Spinal cord (tissue), 10 donors: ENCODE measurements around the gene ATP10A. TPM values are rescaled to one million over a fixed set of nuclear protein-coding genes. Genes with fewer than 3 reads are reported as not detected.

Source experiments
- DNase-seq, 6 donors: peaks; one replicate each; pipeline versions ENCODE4 v3.0.0 to v3.0.0-alpha.2; 2013 to 2015; ENCODE audit warnings: low spot score in 6 of 6, low read depth in 4 of 6
- H3K27ac ChIP-seq: one replicate; pipeline ENCODE4 v1.5.1; 2013; ENCODE audit warnings: low read depth, low read length, control low read depth
- H3K27me3 ChIP-seq: one replicate; pipeline ENCODE4 v1.6.1; 2013; ENCODE audit warnings: low read length; ENCODE audit not compliant: control insufficient read depth, insufficient read depth
- H3K36me3 ChIP-seq: one replicate; pipeline ENCODE4 v1.6.1; 2013; ENCODE audit warnings: low read length; ENCODE audit not compliant: control insufficient read depth, insufficient read depth
- H3K4me1 ChIP-seq: one replicate; pipeline ENCODE4 v1.6.1; 2013; ENCODE audit warnings: low read length; ENCODE audit not compliant: control insufficient read depth, insufficient read depth
- H3K4me3 ChIP-seq: one replicate; pipeline ENCODE4 v1.5.1; 2013; ENCODE audit warnings: low read depth, low read length, control low read depth
- H3K9me3 ChIP-seq: one replicate; pipeline ENCODE4 v1.6.1; 2013; ENCODE audit warnings: low read length; ENCODE audit not compliant: control insufficient read depth, insufficient read depth
- WGBS: methylation state at CpG from one replicate; pipeline ENCODE4 v1.1.5; 2013; ENCODE audit warnings: missing lambda C conversion rate; ENCODE audit not compliant: insufficient coverage; 5-methylcytosine and 5-hydroxymethylcytosine counted together
- polyA plus RNA-seq, 2 donors: library from polyadenylated mRNA; unstranded; fragments of 120-200 nt; gene quantifications; one replicate each; pipeline ENCODE4 v1.2.1, GENCODE V29; 2013; ENCODE audit not compliant: insufficient read length in 2 of 2
- total RNA-seq, 2 donors: library from RNA; depleted of rRNA in 1 of 2; stranded (reverse); fragments of 120-200 nt in 1 of 2; fragments of >200 nt in 1 of 2; gene quantifications; one replicate each; pipeline versions ENCODE4 v1.2.3 to v1.2.4, GENCODE V29; 2013 to 2014
- donor health status: healthy.

The ATP10A gene
- total and polyA plus RNA-seq, 4 donors: 3.6 to 5.4 (median 4.4) TPM

- no peak overlapping the region for H3K27ac ChIP-seq
- no peak overlapping the region for H3K4me3 ChIP-seq
- no peaks in the 10 kb centered on the region for H3K9me3 ChIP-seq
- DNase-seq: peak in 2 of 6 donors; percentile 48 to 82
- WGBS: 61% methylated on average over 2 of the region's 7 CpGs
- no peaks in the 10 kb centered on the region for H3K27me3 ChIP-seq
- no peaks in the 10 kb centered on the region for H3K36me3 ChIP-seq
- no peaks in the 10 kb centered on the region for H3K4me1 ChIP-seq
These were observed 73.0 kb downstream of the ATP10A start for GRCh38 chr15:25790000-25790660.

- no peaks in the 10 kb centered on the region for H3K4me1 ChIP-seq
- DNase-seq: no peak
These were observed 73.5 kb downstream of the ATP10A start for GRCh38 chr15:25789616-25789999.

GRCh38 chr15:25789211-25789610 is 73.9 kb downstream of the ATP10A start:
- H3K27ac ChIP-seq: no peak overlapping the region
- no peak for DNase-seq
- WGBS: 83% methylated on average over 1 of the region's 2 CpGs
- H3K4me1 ChIP-seq: no peaks in the 10 kb centered on the region
- H3K9me3 ChIP-seq: no peaks in the 10 kb centered on the region
- no peaks in the 10 kb centered on the region for H3K27me3 ChIP-seq
- H3K4me3 ChIP-seq: no peak overlapping the region
- H3K36me3 ChIP-seq: no peaks in the 10 kb centered on the region

More at GRCh38 chr15:25789616-25789999, 73.5 kb downstream of the ATP10A start:
- no peaks in the 10 kb centered on the region for H3K27me3 ChIP-seq
- no peak overlapping the region for H3K27ac ChIP-seq
- H3K9me3 ChIP-seq: no peaks in the 10 kb centered on the region
- H3K4me3 ChIP-seq: no peak overlapping the region
- no peaks in the 10 kb centered on the region for H3K36me3 ChIP-seq
- 94% methylated on average over 2 of the region's 5 CpGs for WGBS

GRCh38 chr15:25787855-25788520 is 75.1 kb downstream of the ATP10A start:
- H3K27me3 ChIP-seq: no peaks in the 10 kb centered on the region
- no peak overlapping the region for H3K4me3 ChIP-seq
- H3K4me1 ChIP-seq: no peaks in the 10 kb centered on the region
- H3K27ac ChIP-seq: no peak overlapping the region
- no peaks in the 10 kb centered on the region for H3K36me3 ChIP-seq
- no peaks in the 10 kb centered on the region for H3K9me3 ChIP-seq
- WGBS: 79% methylated on average over 12 of the region's 13 CpGs
- DNase-seq: no peak

- Histone ChIP-seq H3K4me1 (no peaks in the 10 kb centered on the region), H3K27ac (no peak overlapping the region)
- WGBS: 100% methylated on average over 2 of the region's 2 CpGs
These were observed 75.7 kb downstream of the ATP10A start for GRCh38 chr15:25787381-25787780.

GRCh38 chr15:25786040-25786439 is 77.1 kb downstream of the ATP10A start:
- no peaks in the 10 kb centered on the region for H3K4me1 ChIP-seq
- H3K36me3 ChIP-seq: no peaks in the 10 kb centered on the region
- 92% methylated on average over 14 of the region's 14 CpGs for whole genome bisulfite sequencing
- no peaks in the 10 kb centered on the region for H3K9me3 ChIP-seq
- no peak for DNase-seq
- H3K27me3 ChIP-seq: no peaks in the 10 kb centered on the region
- no peak overlapping the region for H3K27ac ChIP-seq
- no peak overlapping the region for H3K4me3 ChIP-seq

More at GRCh38 chr15:25787381-25787780, 75.7 kb downstream of the ATP10A start:
- Histone ChIP-seq H3K27me3 (no peaks in the 10 kb centered on the region), H3K9me3 (no peaks in the 10 kb centered on the region), H3K36me3 (no peaks in the 10 kb centered on the region), H3K4me3 (no peak overlapping the region)
- DNase-seq: no peak

- H3K27me3 ChIP-seq: no peaks in the 10 kb centered on the region
- H3K4me1 ChIP-seq: no peaks in the 10 kb centered on the region
- H3K4me3 ChIP-seq: no peak overlapping the region
- no peaks in the 10 kb centered on the region for H3K9me3 ChIP-seq
- H3K36me3 ChIP-seq: no peaks in the 10 kb centered on the region
- DNase-seq: no peak
- H3K27ac ChIP-seq: no peak overlapping the region
- 93% methylated on average over 8 of the region's 9 CpGs for whole genome bisulfite sequencing
These were observed 77.5 kb downstream of the ATP10A start for GRCh38 chr15:25785641-25786025.

- H3K9me3 ChIP-seq: no peaks in the 10 kb centered on the region
- no peaks in the 10 kb centered on the region for H3K27me3 ChIP-seq
- H3K4me3 ChIP-seq: no peak overlapping the region
- DNase-seq: no peak
- peaks cover 2% of the 10 kb centered on the region for H3K36me3 ChIP-seq
- no peak overlapping the region for H3K27ac ChIP-seq
- no peaks in the 10 kb centered on the region for H3K4me1 ChIP-seq
- 91% methylated on average over 16 of the region's 17 CpGs for WGBS
These were observed 78.1 kb downstream of the ATP10A start for GRCh38 chr15:25784876-25785640.

GRCh38 chr15:25783607-25784540 is 79.3 kb downstream of the ATP10A start:
- H3K9me3 ChIP-seq: no peaks in the 10 kb centered on the region
- H3K36me3 ChIP-seq: peaks cover 4% of the 10 kb centered on the region
- H3K4me1 ChIP-seq: no peaks in the 10 kb centered on the region
- no peak overlapping the region for H3K4me3 ChIP-seq
- H3K27me3 ChIP-seq: no peaks in the 10 kb centered on the region
- no peak for DNase-seq
- WGBS: 67% methylated on average over 19 of the region's 19 CpGs
- no peak overlapping the region for H3K27ac ChIP-seq
